Skin of body (tissue), 3 donors: ENCODE results near the gene CMTM4. TPM values are rescaled to one million over a fixed set of nuclear protein-coding genes. Genes with fewer than 3 reads are reported as not detected.
"Not testable (repeated sequence)": the region's sequence is repeated elsewhere in the genome, so short reads cannot be mapped to it uniquely, and the experiment has no call there.

ENCODE experiments used
- DNase-seq: peaks from one replicate; lab custom pipeline; 2025; lab: John Stamatoyannopoulos, UW
- small RNA-seq: library from RNA; depleted of rRNA; stranded (forward); fragments of <200 nt; gene quantifications from one replicate; pipeline ENCODE3, GENCODE V24; 2014; ENCODE audit warnings: low replicate concordance
- total RNA-seq: library from RNA; depleted of rRNA; stranded (reverse); fragments of >200 nt; gene quantifications from one replicate; pipeline ENCODE4 v1.2.3, GENCODE V29; 2014

Gene CMTM4
- total RNA-seq, 1 donor from 2014 or later, result 18.7 TPM

DNA sequence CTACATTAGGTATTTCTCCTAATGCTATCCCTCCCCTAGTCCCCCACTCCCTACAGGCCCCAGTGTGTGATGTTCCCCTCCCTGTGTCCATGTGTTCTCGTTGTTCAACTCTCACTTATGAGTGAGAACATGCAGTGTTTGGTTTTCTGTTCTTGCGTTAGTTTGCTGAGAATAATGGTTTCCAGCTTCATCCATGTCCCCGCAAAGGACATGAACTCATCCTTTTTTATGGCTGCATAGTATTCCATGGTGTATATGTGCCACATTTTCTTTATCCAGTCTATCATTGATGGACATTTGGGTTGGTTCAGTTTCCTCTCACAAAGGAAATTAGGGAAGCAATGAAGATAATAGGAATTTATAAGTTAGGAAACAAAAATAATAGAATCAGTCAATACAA lies 129.3 kb downstream of the CMTM4 start:
- DNase-seq, result not testable (repeated sequence)

DNA sequence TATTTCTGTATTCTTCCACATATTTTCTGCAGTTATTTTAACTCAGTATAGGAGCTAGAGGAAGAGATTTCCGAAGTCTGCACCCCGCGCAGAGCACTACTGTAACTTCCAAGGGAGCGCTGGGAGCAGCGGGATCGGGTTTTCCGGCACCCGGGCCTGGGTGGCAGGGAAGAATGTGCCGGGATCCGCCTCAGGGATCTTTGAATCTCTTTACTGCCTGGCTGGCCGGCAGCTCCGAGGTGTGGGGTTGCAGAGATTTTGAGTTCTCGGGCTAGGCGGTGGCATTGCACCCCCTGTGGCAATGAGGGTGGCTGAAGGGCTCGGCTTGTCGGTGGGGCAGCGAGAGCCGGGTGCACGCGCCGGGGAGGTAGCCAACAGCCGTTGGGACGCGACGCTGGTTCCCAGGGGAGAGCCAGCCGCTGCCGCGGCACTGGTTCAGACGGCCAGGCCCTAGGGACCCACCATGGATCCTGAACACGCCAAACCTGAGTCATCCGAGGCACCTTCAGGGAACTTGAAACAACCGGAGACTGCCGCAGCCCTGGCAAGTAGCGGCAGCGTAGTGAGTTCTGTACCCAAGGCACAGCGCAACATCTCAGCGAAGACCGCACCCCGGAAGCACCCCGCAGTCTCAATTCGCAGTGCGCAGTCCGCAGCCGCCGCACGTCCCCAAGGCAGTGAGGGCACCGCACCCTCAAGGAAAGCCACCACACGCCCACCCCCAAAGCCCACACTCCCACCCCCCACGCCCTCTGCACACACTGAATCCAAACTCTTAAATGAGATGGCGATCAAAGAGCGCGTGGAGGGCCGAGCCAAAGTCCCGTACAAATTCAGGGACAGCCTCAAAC lies 130.3 kb downstream of the CMTM4 start, which contains the start of gene CMTM1:
Gene CMTM1 (plus strand): TSS at position 389 of the 851 bp plus-strand sequence. CDS start 75 bp downstream, at position 464.
- no peak for DNase-seq

Small RNAs within 50 kb of the gene (small RNA-seq; reads per million reads assigned to genes)
- gene CKLF-CMTM1, result not detected

Other genes starting within 250 kb of the CMTM4 start
- gene TK2, start 146.6 kb downstream of the CMTM4 start, total RNA-seq, result 20.2 TPM
- 35.5 TPM for gene CKLF, start 144.2 kb downstream of the CMTM4 start, total RNA-seq
- 2.0 TPM for gene CMTM1, start 130.3 kb downstream of the CMTM4 start, total RNA-seq
- gene CMTM2, start 117.3 kb downstream of the CMTM4 start, total RNA-seq, result 2.5 TPM
- gene CMTM3, start 92.0 kb downstream of the CMTM4 start, total RNA-seq, result 20.5 TPM
- 113 TPM for gene DYNC1LI2, start 54.9 kb upstream of the CMTM4 start, total RNA-seq
- gene TERB1, start 104.8 kb upstream of the CMTM4 start, total RNA-seq, result 0.10 TPM
- gene NAE1, start 134.2 kb upstream of the CMTM4 start, total RNA-seq, result 52.4 TPM
- gene CA7, start 147.7 kb upstream of the CMTM4 start, total RNA-seq, result not detected
- 7.4 TPM for gene PDP2, start 183.8 kb upstream of the CMTM4 start, total RNA-seq
- not detected for gene CDH16, start 222.1 kb upstream of the CMTM4 start, total RNA-seq
- 2.8 TPM for gene RRAD, start 228.8 kb upstream of the CMTM4 start, total RNA-seq
- gene CIAO2B, start 237.7 kb upstream of the CMTM4 start, total RNA-seq, result 39.0 TPM
- 18.7 TPM for gene CES2, start 238.8 kb upstream of the CMTM4 start, total RNA-seq